K562 (cell line): ENCODE results near the gene PSMA6. TPM values are rescaled to one million over a fixed set of nuclear protein-coding genes. Genes with fewer than 3 reads are reported as not detected.

Source experiments
- ATAC-seq: fragments of 200-7000 bp; cut with Tn5 transposase; 3 replicates; pipeline ENCODE4 v1.9.1; 2020; ENCODE audit warnings: moderate library complexity
- BruUV-seq: library from RNA; stranded (reverse); fragments of 400-500 nt; replicated peaks from 2 replicates; lab custom pipeline; 2021; lab: Mats Ljungman, UMichigan
- CTCF ChIA-PET: fragments of 300-600 bp; formaldehyde crosslinking; extraction: SDS; loops from one replicate; lab custom pipeline; 2021; ENCODE audit warnings: low intra/inter-chr PET ratio; lab: Yijun Ruan, JAX
- POLR2A ChIA-PET: fragments of 300-600, 350-650 bp; sonication (Branson Sonifier 250); formaldehyde crosslinking; extraction: SDS; loops from one replicate; lab custom pipeline; 2021; ENCODE audit warnings: antibody characterized with exemption, inconsistent platforms; lab: Yijun Ruan, JAX
- DNase-seq, 4 experiments: peaks; one replicate each; pipeline versions ENCODE4 v3.0.0 to v3.0.0-alpha.2; 2011 to 2018; ENCODE audit warnings: low spot score in 3 of 4, mixed read lengths in 3 of 4; ENCODE audit errors: extremely low read depth in 1 of 4
- FAIRE-seq: peaks from 2 replicates; lab custom pipeline; 2011; peaks lifted over from hg19 to GRCh38; lab: Jason Lieb, UNC
- H2AFZ ChIP-seq: 2 replicates; pipeline ENCODE4 v1.6.0; 2011; ENCODE audit warnings: low read depth, low read length, control low read depth, inconsistent platforms
- H3K27ac ChIP-seq: fragments of 200-600 bp; 3 replicates; pipeline ENCODE4 v1.8.0; 2011; ENCODE audit warnings: low read depth, mild to moderate bottlenecking, control low read depth, inconsistent platforms, low read length, moderate library complexity, mixed read lengths; ENCODE audit errors: extremely low read depth
- H3K27me3 ChIP-seq, 2 experiments: fragments of 300-600 bp in 1 of 2; 2 replicates in 1 of 2; 3 replicates in 1 of 2; pipeline versions ENCODE4 v1.6.0 to v1.8.0; 2011; ENCODE audit warnings: inconsistent platforms in 2 of 2, low read length in 2 of 2, mild to moderate bottlenecking in 1 of 2, mixed read lengths in 1 of 2, moderate library complexity in 1 of 2; ENCODE audit not compliant: control insufficient read depth in 2 of 2, insufficient read depth in 2 of 2
- H3K36me3 ChIP-seq: fragments of 300-600 bp; 3 replicates; pipeline ENCODE4 v1.8.0; 2011; ENCODE audit warnings: mild to moderate bottlenecking, low read length, inconsistent platforms; ENCODE audit not compliant: control insufficient read depth, insufficient read depth
- H3K4me1 ChIP-seq, 2 experiments: fragments of 200-600 bp in 1 of 2; replicated peaks in 1 of 2; 2 replicates in 1 of 2; 3 replicates in 1 of 2; pipeline versions ENCODE4 v1.5.1 to v1.8.0; 2011; ENCODE audit warnings: inconsistent platforms in 2 of 2, low read length in 2 of 2, mild to moderate bottlenecking in 1 of 2, mixed read lengths in 1 of 2, moderate library complexity in 1 of 2; ENCODE audit not compliant: control insufficient read depth in 2 of 2, insufficient read depth in 2 of 2
- H3K4me2 ChIP-seq: 2 replicates; pipeline ENCODE4 v1.6.1; 2011; ENCODE audit warnings: low read length, control low read depth, inconsistent platforms, mixed read lengths; ENCODE audit not compliant: insufficient read depth
- H3K4me3 ChIP-seq: fragments of 200-600 bp; sonication (generic), shearing (Covaris generic); 2 replicates; pipeline ENCODE4 v1.5.1; 2016; ENCODE audit warnings: control low read depth, inconsistent platforms
- H3K79me2 ChIP-seq: fragments of 200-600 bp; 3 replicates; pipeline ENCODE4 v1.8.0; 2011; ENCODE audit warnings: low read length, inconsistent platforms; ENCODE audit not compliant: control insufficient read depth, insufficient read depth
- H3K9ac ChIP-seq, 2 experiments: 2 replicates each; pipeline versions ENCODE4 v1.6.0 to v1.6.1; 2011; ENCODE audit warnings: low read depth in 2 of 2, low read length in 2 of 2, control low read depth in 1 of 2, inconsistent platforms in 1 of 2, mild to moderate bottlenecking in 1 of 2, mixed read lengths in 1 of 2; ENCODE audit not compliant: insufficient read depth in 1 of 2
- H3K9me1 ChIP-seq: one replicate; pipeline ENCODE4 v1.6.0; 2011; ENCODE audit warnings: inconsistent platforms, mild to moderate bottlenecking, low read length, moderate library complexity; ENCODE audit not compliant: control insufficient read depth, insufficient read depth
- H3K9me3 ChIP-seq: replicated peaks from 2 replicates; pipeline ENCODE4 v1.5.1; 2011; ENCODE audit warnings: low read depth, low read length, inconsistent platforms; ENCODE audit not compliant: control insufficient read depth, insufficient read depth
- H4K20me1 ChIP-seq: replicated peaks from 2 replicates; pipeline ENCODE4 v1.6.1; 2011; ENCODE audit warnings: low read length, inconsistent platforms, mixed read lengths; ENCODE audit not compliant: control insufficient read depth, insufficient read depth
- BCL6 ChIP-seq: fragments of 250-450 bp; sonication (Bioruptor Pico); IDR thresholded peaks from 2 replicates; pipeline ENCODE4 v1.4.0; 2020
- BRF1 ChIP-seq: IDR thresholded peaks from 3 replicates; pipeline ENCODE4 v1.6.1; 2011; ENCODE audit warnings: borderline replicate concordance, mild to moderate bottlenecking; ENCODE audit not compliant: insufficient read length; ENCODE audit errors: extremely low read depth
- CEBPG ChIP-seq, 3 experiments: fragments of 200-800 bp in 1 of 3; sonication (Bioruptor generic) in 1 of 3; sonication (generic) in 1 of 3; formaldehyde crosslinking in 1 of 3; IDR thresholded peaks in 2 of 3; conservative IDR thresholded peaks in 1 of 3; 2 replicates each; pipeline versions ENCODE4 v1.6.1 to v1.8.0; 2016 to 2022; ENCODE audit warnings: missing compliant biosample characterization in 2 of 3, missing genetic modification characterization in 2 of 3, mild to moderate bottlenecking in 1 of 3, missing genetic modification reagents in 1 of 3
- DNMT1 ChIP-seq: fragments of 450-650 bp; IDR thresholded peaks from 2 replicates; pipeline ENCODE4 v1.6.1; 2016; ENCODE audit warnings: antibody characterized with exemption, mild to moderate bottlenecking
- TAL1 ChIP-seq: fragments of 450-650 bp; IDR thresholded peaks from 2 replicates; pipeline ENCODE4 v1.6.1; 2016; ENCODE audit warnings: mild to moderate bottlenecking
- TEAD4 ChIP-seq, 2 experiments: sonication (generic) in 1 of 2; formaldehyde crosslinking in 1 of 2; IDR thresholded peaks; 2 replicates each; pipeline versions ENCODE4 v1.6.1 to v1.8.0; 2012 to 2022; ENCODE audit warnings: borderline replicate concordance in 1 of 2, inconsistent platforms in 1 of 2, low read length in 1 of 2, mild to moderate bottlenecking in 1 of 2, missing genetic modification reagents in 1 of 2
- ZNF780A ChIP-seq: fragments of 250-450 bp; sonication (Bioruptor Pico); IDR thresholded peaks from 2 replicates; pipeline ENCODE4 v1.5.0; 2021; ENCODE audit warnings: mild to moderate bottlenecking
- in situ Hi-C: fragments of 300-500 bp; cut with MboI; formaldehyde crosslinking; loops from 4 replicates; pipeline ENCODE4 v1.15.0; 2018; ENCODE audit warnings: inconsistent platforms, mixed read lengths
- intact Hi-C: fragments of 100-400 bp; cut with micrococcal nuclease; formaldehyde crosslinking; loops from 2 replicates; pipeline ENCODE4 v1.14.2; 2022
- polyA plus RNA-seq, 8 experiments: library from polyadenylated mRNA; depleted of rRNA in 4 of 8; stranded (reverse) in 5 of 8; unstranded in 3 of 8; fragments of >200 nt; fragmentation: Nextera tagmentation in 2 of 8; fragmentation: Illumina TruSeq in 1 of 8; extraction: Ambion mirVana in 2 of 8; extraction: Trizol in 1 of 8; gene quantifications; 2 replicates each; pipeline versions ENCODE4 v1.2.1 to v1.2.3, GENCODE V29; 2011 to 2014; ENCODE audit warnings: inconsistent platforms in 1 of 8, missing spikeins in 1 of 8
- total RNA-seq, 7 experiments: library from RNA; depleted of rRNA in 6 of 7; stranded (reverse); fragments of >200 nt in 6 of 7; fragmentation: Illumina TruSeq in 2 of 7; extraction: Trizol in 2 of 7; gene quantifications; 2 replicates each; pipeline versions ENCODE4 v1.2.1 to v1.2.3, GENCODE V29; 2011 to 2021; ENCODE audit warnings: low replicate concordance in 1 of 7
- TF ChIP-seq, protein P1 (sequence below): sonication (generic); formaldehyde crosslinking; IDR thresholded peaks from 2 replicates; pipeline ENCODE4 v1.4.0; 2020; ENCODE audit warnings: mild to moderate bottlenecking, missing genetic modification reagents
- TF ChIP-seq, protein P2 (sequence below): fragments of 250-450 bp; sonication (Bioruptor Pico); IDR thresholded peaks from 2 replicates; pipeline ENCODE4 v1.9.0; 2021; ENCODE audit warnings: mild to moderate bottlenecking
- TF ChIP-seq, protein P3 (sequence below), 2 experiments: fragments of 450-650 bp; IDR thresholded peaks; 2 replicates each; pipeline ENCODE4 v1.6.1; 2016; ENCODE audit warnings: mild to moderate bottlenecking in 2 of 2, borderline replicate concordance in 1 of 2, low read depth in 1 of 2, moderate library complexity in 1 of 2

PSMA6 gene
- total and polyA plus RNA-seq, 9 of the 15 experiments (the other 6 are each of a cell fraction or from before 2014, with no cell fraction given), result 210 to 952 (median 288) TPM

DNA sequence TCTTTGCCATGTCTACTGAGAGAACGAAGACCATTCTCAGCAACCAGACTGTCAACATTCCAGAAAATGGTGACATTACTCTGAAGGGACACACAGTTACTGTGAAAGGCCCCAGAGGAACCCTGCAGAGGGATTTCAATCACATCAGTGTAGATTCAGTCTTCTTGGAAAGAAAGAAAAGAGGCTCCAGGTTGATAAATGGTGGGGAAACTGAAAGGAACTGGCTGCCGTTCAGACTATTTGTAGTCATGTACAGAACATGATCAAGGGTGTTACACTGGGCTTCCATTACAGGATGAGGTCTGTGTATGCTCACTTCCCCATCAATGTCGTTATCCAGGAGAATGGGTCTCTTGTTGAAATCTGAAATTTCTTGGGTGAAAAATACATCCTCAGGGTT lies 29.7 kb upstream of the PSMA6 start (continued):
- TF ChIP-seq TAL1, result no peak
- no peak for TF ChIP-seq BCL6 (CRISPR knock-in tag)
- TF ChIP-seq, protein P1, sequence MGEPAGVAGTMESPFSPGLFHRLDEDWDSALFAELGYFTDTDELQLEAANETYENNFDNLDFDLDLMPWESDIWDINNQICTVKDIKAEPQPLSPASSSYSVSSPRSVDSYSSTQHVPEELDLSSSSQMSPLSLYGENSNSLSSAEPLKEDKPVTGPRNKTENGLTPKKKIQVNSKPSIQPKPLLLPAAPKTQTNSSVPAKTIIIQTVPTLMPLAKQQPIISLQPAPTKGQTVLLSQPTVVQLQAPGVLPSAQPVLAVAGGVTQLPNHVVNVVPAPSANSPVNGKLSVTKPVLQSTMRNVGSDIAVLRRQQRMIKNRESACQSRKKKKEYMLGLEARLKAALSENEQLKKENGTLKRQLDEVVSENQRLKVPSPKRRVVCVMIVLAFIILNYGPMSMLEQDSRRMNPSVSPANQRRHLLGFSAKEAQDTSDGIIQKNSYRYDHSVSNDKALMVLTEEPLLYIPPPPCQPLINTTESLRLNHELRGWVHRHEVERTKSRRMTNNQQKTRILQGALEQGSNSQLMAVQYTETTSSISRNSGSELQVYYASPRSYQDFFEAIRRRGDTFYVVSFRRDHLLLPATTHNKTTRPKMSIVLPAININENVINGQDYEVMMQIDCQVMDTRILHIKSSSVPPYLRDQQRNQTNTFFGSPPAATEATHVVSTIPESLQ (CRISPR knock-in tag), result no peak
- TF ChIP-seq BRF1, result no peak
- TF ChIP-seq DNMT1, result no peak
- no peak for TF ChIP-seq CEBPG (CRISPR knock-in tag; IDR thresholded peaks at IDR 0.05)
- no peak for TF ChIP-seq CEBPG (tag; conservative IDR thresholded peaks at IDR 0.05 in 1 of 2, IDR thresholded peaks at IDR 0.05 in 1 of 2)
- TF ChIP-seq, all 486 proteins: peak for 0

DNA sequence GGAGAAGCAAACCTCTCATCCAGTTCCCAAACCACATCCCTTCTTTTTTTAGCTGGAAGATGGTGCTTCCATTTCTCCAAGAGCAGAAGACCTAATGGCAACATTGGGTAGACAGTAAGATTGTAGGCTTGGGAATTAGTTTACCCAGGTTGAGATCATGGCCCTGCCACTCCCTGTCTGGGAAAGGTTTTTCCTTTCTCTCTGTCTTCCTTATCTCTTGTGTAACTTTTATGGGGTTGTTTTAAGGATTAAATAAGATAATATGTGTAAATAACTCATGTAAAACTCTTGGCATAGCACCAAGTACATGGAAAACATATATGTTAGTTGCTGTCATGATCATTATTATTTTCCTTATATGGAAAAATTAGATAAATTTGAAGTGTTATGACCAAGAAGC lies 23.2 kb upstream of the PSMA6 start:
- no peak overlapping the region for H3K4me3 ChIP-seq
- no peaks in the 10 kb centered on the region for H4K20me1 ChIP-seq
- in situ Hi-C loops (no loop called here), intact Hi-C loops (no loop called here)
- peaks cover 31% of the 10 kb centered on the region; the same call in 1 of the 3 replicates for H3K36me3 ChIP-seq
- FAIRE-seq, result no peak
- ATAC-seq, result no peak
- ChIA-PET POLR2A (no interaction called here), CTCF (no interaction called here)
- H3K9ac ChIP-seq, result no peak overlapping the region
- H3K4me2 ChIP-seq, result no peak overlapping the region
- H3K4me1 ChIP-seq, result no peaks in the 10 kb centered on the region
- no peak overlapping the region for H2AFZ ChIP-seq
- no peaks in the 10 kb centered on the region for H3K9me3 ChIP-seq
- no peak for DNase-seq
- no peak overlapping the region for H3K27ac ChIP-seq
- H3K79me2 ChIP-seq, result no peaks in the 10 kb centered on the region
- BruUV-seq, result no TSS peak
- no peaks in the 10 kb centered on the region for H3K9me1 ChIP-seq
- H3K27me3 ChIP-seq, result no peaks in the 10 kb centered on the region
- TF ChIP-seq ZNF780A (no peak), TEAD4 (IDR thresholded peaks at IDR 0.05; ENCODE audit: low read length) (no peak), TEAD4 (CRISPR knock-in tag; IDR thresholded peaks at IDR 0.05; ENCODE audit: borderline replicate concordance) (no peak)
- TF ChIP-seq, protein P2, sequence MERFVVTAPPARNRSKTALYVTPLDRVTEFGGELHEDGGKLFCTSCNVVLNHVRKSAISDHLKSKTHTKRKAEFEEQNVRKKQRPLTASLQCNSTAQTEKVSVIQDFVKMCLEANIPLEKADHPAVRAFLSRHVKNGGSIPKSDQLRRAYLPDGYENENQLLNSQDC (CRISPR knock-in tag), result no peak
- TF ChIP-seq, protein P3, sequence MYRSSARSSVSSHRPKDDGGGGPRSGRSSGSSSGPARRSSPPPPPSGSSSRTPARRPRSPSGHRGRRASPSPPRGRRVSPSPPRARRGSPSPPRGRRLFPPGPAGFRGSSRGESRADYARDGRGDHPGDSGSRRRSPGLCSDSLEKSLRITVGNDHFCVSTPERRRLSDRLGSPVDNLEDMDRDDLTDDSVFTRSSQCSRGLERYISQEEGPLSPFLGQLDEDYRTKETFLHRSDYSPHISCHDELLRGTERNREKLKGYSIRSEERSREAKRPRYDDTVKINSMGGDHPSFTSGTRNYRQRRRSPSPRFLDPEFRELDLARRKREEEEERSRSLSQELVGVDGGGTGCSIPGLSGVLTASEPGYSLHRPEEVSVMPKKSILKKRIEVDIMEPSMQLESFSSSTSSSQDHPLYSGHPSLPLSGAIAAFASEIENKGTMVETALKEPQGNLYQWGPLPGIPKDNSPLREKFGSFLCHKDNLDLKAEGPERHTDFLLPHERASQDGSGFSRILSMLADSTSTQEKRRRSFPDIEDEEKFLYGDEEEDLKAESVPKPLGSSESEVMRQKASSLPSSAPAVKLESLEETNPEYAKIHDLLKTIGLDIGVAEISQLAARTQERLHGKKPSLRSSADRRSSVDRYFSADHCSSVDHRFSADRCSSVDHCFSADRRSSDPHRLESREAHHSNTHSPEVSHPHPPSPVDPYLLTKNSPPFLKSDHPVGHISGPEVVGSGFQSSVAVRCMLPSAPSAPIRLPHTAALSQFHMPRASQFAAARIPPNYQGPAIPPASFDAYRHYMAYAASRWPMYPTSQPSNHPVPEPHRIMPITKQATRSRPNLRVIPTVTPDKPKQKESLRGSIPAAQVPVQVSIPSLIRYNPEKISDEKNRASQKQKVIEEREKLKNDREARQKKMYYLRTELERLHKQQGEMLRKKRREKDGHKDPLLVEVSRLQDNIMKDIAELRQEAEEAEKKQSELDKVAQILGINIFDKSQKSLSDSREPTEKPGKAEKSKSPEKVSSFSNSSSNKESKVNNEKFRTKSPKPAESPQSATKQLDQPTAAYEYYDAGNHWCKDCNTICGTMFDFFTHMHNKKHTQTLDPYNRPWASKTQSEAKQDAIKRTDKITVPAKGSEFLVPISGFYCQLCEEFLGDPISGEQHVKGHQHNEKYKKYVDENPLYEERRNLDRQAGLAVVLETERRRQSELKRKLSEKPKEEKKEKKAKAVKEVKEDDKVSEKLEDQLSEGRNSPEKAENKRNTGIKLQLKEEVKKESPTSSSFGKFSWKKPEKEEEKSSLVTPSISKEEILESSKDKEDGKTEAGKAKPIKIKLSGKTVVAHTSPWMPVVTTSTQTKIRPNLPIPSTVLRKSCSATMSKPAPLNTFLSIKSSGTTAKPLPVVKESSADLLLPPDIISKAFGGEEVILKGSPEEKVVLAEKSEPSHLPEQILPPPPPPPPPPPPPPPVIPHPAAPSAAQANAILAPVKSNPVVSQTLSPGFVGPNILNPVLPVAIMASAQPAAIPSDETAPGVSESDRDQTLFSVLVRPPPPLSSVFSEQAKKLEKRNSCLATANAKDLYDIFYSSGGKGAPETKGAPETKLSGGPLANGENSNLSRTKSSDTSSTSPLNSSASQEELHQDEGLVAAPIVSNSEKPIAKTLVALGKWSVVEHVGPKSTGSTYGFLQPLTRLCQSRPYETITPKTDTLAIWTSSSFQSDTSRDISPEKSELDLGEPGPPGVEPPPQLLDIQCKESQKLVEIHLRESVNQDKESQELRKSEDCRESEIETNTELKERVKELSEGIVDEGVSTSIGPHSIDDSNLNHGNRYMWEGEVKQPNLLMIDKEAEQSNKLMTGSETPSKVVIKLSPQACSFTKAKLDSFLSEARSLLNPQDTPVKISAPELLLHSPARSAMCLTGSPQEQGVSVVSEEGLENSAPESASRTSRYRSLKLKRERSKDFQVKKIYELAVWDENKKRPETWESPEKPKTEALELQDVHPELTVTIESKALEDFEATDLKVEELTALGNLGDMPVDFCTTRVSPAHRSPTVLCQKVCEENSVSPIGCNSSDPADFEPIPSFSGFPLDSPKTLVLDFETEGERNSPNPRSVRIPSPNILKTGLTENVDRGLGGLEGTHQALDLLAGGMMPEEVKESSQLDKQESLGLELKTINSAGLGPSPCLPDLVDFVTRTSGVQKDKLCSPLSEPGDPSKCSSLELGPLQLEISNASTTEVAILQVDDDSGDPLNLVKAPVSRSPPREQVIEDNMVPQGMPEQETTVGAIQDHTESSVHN (IDR thresholded peaks at IDR 0.05; ENCODE audit: borderline replicate concordance in 1 of 2, low read depth in 1 of 2), result no peak
